ENCODE data around the gene RAD23B.

RAD23B gene

GRCh38 chr9:107299437-107299836, 16.4 kb downstream of the RAD23B start:
- peaks cover 9% of the 10 kb centered on the region for H3K4me1 ChIP-seq (ENCODE audit: control insufficient read depth, insufficient read depth, low read length)
- H3K4me3 ChIP-seq (ENCODE audit: low read depth, low read length): no peak overlapping the region
- H3K27me3 ChIP-seq (ENCODE audit: control insufficient read depth, insufficient read depth, low read length): no peaks in the 10 kb centered on the region
- no peak overlapping the region for H3K9ac ChIP-seq (ENCODE audit: low read depth, low read length)
- H3K36me3 ChIP-seq (ENCODE audit: control insufficient read depth, insufficient read depth, low read length): peaks cover under 1% of the 10 kb centered on the region
- no peaks in the 10 kb centered on the region for H3K9me3 ChIP-seq (ENCODE audit: control insufficient read depth, insufficient read depth, low read length)

DNA sequence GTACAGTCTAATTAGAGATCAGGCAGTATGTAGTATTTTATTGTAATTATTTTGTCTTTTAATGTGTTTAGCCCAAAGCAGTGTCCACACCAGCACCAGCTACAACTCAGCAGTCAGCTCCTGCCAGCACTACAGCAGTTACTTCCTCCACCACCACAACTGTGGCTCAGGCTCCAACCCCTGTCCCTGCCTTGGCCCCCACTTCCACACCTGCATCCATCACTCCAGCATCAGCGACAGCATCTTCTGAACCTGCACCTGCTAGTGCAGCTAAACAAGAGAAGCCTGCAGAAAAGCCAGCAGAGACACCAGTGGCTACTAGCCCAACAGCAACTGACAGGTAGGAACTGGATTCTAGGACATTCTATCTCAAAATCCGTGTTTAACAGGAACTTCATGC, 23.2 kb downstream of the RAD23B start:
- H3K36me3 ChIP-seq (ENCODE audit: control insufficient read depth, insufficient read depth, low read length): peaks cover 16% of the 10 kb centered on the region
- H3K9me3 ChIP-seq (ENCODE audit: control insufficient read depth, insufficient read depth, low read length): no peaks in the 10 kb centered on the region
- no peaks in the 10 kb centered on the region for H3K27me3 ChIP-seq (ENCODE audit: control insufficient read depth, insufficient read depth, low read length)
- H3K9ac ChIP-seq (ENCODE audit: low read depth, low read length): no peak overlapping the region
- no peak overlapping the region for H3K4me3 ChIP-seq (ENCODE audit: low read depth, low read length)
- H3K4me1 ChIP-seq (ENCODE audit: control insufficient read depth, insufficient read depth, low read length): no peaks in the 10 kb centered on the region

DNA sequence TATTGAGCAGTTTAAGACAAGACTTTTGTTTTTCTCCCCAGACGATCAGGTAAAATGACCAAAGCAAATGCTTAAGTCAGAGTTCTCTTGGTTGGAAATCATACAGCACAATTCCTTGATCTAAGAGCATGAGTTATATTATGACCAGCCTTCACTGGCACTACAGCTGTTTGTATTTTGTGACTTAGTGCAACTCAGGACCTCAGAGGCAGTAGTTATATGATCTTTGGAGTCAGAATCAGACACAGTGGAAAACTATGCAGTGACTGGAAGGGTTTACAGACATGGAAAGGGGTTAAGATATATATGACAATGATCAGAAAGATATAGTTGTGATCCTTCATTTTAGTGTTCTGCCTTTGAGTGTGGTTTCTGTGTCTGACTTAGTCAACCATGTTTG, 24.3 kb downstream of the RAD23B start:
- no peaks in the 10 kb centered on the region for H3K9me3 ChIP-seq (ENCODE audit: control insufficient read depth, insufficient read depth, low read length)
- H3K4me3 ChIP-seq (ENCODE audit: low read depth, low read length): no peak overlapping the region
- no peaks in the 10 kb centered on the region for H3K4me1 ChIP-seq (ENCODE audit: control insufficient read depth, insufficient read depth, low read length)
- no peaks in the 10 kb centered on the region for H3K27me3 ChIP-seq (ENCODE audit: control insufficient read depth, insufficient read depth, low read length)
- H3K36me3 ChIP-seq (ENCODE audit: control insufficient read depth, insufficient read depth, low read length): peaks cover 21% of the 10 kb centered on the region
- H3K9ac ChIP-seq (ENCODE audit: low read depth, low read length): no peak overlapping the region

GRCh38 chr9:107308461-107308860, 25.4 kb downstream of the RAD23B start:
- Histone ChIP-seq H3K4me3 (ENCODE audit: low read depth, low read length) (no peak overlapping the region), H3K9ac (ENCODE audit: low read depth, low read length) (no peak overlapping the region), H3K4me1 (ENCODE audit: control insufficient read depth, insufficient read depth, low read length) (no peaks in the 10 kb centered on the region), H3K9me3 (ENCODE audit: control insufficient read depth, insufficient read depth, low read length) (no peaks in the 10 kb centered on the region), H3K27me3 (ENCODE audit: control insufficient read depth, insufficient read depth, low read length) (no peaks in the 10 kb centered on the region), H3K36me3 (ENCODE audit: control insufficient read depth, insufficient read depth, low read length) (peaks cover 21% of the 10 kb centered on the region)

DNA sequence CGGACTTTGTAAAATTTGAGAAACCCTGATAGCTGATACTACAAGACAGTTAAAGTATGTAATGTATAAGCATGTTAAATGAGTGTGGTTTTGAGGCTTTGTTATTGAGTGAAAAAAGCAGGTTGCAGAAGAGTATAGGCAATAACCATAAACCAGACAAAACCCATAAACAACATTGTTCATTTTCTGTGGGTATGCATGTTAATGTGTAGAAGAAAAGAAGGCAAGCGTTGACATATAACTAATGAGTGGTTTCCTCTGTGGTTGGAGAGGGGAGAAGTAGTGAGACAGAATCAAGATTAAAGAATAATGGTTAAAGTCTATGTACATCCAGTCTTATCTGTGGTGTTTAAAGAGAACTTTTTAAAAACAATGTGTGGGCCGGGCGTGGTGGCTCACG, 26.2 kb downstream of the RAD23B start:
- Histone ChIP-seq H3K4me1 (ENCODE audit: control insufficient read depth, insufficient read depth, low read length) (no peaks in the 10 kb centered on the region), H3K36me3 (ENCODE audit: control insufficient read depth, insufficient read depth, low read length) (peaks cover 21% of the 10 kb centered on the region), H3K4me3 (ENCODE audit: low read depth, low read length) (no peak overlapping the region), H3K9me3 (ENCODE audit: control insufficient read depth, insufficient read depth, low read length) (no peaks in the 10 kb centered on the region), H3K27me3 (ENCODE audit: control insufficient read depth, insufficient read depth, low read length) (no peaks in the 10 kb centered on the region), H3K9ac (ENCODE audit: low read depth, low read length) (no peak overlapping the region)

GRCh38 chr9:107312376-107313050, 29.4 kb downstream of the RAD23B start:
- no peak overlapping the region for H3K9ac ChIP-seq (ENCODE audit: low read depth, low read length)
- peaks cover 10% of the 10 kb centered on the region for H3K36me3 ChIP-seq (ENCODE audit: control insufficient read depth, insufficient read depth, low read length)
- no peaks in the 10 kb centered on the region for H3K9me3 ChIP-seq (ENCODE audit: control insufficient read depth, insufficient read depth, low read length)
- no peak overlapping the region for H3K4me3 ChIP-seq (ENCODE audit: low read depth, low read length)
- H3K27me3 ChIP-seq (ENCODE audit: control insufficient read depth, insufficient read depth, low read length): no peaks in the 10 kb centered on the region
- H3K4me1 ChIP-seq (ENCODE audit: control insufficient read depth, insufficient read depth, low read length): no peaks in the 10 kb centered on the region

DNA sequence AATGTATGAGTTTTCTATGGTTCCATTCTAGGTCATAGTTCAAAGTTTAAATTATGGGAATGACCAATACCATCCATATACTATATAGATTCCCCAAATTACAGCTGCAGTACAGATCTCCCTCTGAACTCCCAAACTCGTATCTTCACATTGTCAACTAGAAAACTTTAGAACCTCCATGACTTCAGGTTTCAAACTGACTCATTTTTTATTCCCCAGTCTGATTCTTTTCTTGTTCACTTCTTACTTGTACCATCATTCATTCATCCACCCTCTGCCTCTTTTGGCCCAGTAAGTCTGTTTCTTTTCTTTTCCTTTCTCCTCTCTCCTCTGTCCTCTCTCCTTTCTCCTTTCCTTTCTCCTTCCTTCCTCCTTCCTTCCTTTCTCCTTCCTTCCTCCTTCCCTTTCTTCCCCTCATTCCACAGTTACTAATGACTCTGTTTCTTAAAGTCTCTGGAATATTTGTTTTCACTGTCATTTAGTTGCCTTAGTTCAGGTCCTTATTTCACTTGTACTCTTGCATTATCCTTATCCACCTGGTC, 30.5 kb downstream of the RAD23B start:
- H3K4me1 ChIP-seq (ENCODE audit: control insufficient read depth, insufficient read depth, low read length): no peaks in the 10 kb centered on the region
- no peak overlapping the region for H3K4me3 ChIP-seq (ENCODE audit: low read depth, low read length)
- H3K36me3 ChIP-seq (ENCODE audit: control insufficient read depth, insufficient read depth, low read length): peaks cover 7% of the 10 kb centered on the region
- no peaks in the 10 kb centered on the region for H3K9me3 ChIP-seq (ENCODE audit: control insufficient read depth, insufficient read depth, low read length)
- no peak overlapping the region for H3K9ac ChIP-seq (ENCODE audit: low read depth, low read length)
- no peaks in the 10 kb centered on the region for H3K27me3 ChIP-seq (ENCODE audit: control insufficient read depth, insufficient read depth, low read length)

DNA sequence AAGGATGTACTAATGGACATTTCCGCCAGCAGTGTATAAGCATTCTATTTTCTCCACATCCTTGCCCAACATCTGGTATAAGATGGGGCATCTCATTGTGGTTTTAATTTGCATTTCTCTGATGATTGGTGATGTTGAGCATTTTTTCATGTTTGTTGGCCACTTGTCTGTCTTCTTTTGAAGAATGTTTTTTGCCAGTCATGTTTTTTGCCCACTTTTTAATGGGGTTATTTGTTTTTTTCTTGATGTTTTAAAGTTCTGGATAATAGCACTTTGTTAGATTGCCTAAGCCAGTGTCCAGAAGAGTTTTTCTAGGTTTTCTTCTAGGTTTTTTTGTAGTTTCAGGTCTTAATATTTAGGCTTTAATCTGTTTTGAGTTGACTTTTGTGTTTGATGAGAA, 31.7 kb downstream of the RAD23B start:
- Histone ChIP-seq H3K9ac (ENCODE audit: low read depth, low read length) (no peak overlapping the region), H3K4me3 (ENCODE audit: low read depth, low read length) (no peak overlapping the region), H3K27me3 (ENCODE audit: control insufficient read depth, insufficient read depth, low read length) (no peaks in the 10 kb centered on the region), H3K9me3 (ENCODE audit: control insufficient read depth, insufficient read depth, low read length) (no peaks in the 10 kb centered on the region), H3K4me1 (ENCODE audit: control insufficient read depth, insufficient read depth, low read length) (no peaks in the 10 kb centered on the region), H3K36me3 (ENCODE audit: control insufficient read depth, insufficient read depth, low read length) (peaks cover 4% of the 10 kb centered on the region)

DNA sequence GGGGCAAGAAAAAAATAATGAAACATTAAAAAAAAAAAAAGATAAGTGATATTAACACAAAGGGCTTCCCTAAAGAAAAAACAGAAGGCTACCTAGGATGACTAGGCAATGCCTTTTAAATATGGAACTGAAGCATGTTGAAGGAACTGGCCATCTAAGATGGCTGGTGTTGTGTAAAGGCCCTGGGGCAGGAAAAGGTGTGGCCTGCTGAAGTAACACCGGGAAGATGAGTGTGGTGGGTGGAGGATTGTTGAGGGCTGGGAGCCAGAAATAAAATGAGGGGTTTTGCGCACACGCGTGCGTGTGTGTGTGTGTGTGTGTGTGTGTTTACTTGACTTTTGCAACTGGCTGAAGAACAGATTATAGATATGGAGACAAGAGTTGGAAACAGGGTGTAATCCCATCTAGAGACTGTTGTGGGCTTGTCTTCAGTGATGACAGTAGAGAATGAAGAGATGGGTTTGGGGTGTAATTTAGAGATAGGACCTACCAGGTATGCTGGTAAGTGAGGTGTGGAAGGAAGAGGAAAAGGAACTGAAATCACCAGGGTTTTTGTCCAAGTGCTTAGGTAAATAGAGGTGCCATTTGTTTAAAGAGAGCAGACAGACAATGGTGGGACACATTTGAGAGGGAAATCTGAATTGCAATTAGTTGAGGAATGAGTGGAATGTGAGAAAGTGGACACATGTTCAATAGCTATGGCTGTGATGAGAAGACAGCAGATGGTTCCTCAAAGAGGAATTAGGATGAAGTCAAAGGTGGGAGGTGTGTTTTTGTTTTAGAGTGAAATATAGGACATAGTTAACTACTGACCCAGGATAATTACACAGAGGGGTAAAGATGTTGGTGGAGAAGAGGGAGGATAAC, 33.9 kb downstream of the RAD23B start:
- Histone ChIP-seq H3K36me3 (ENCODE audit: control insufficient read depth, insufficient read depth, low read length) (peaks cover 6% of the 10 kb centered on the region), H3K4me1 (ENCODE audit: control insufficient read depth, insufficient read depth, low read length) (no peaks in the 10 kb centered on the region), H3K27me3 (ENCODE audit: control insufficient read depth, insufficient read depth, low read length) (no peaks in the 10 kb centered on the region), H3K9me3 (ENCODE audit: control insufficient read depth, insufficient read depth, low read length) (no peaks in the 10 kb centered on the region), H3K9ac (ENCODE audit: low read depth, low read length) (no peak overlapping the region), H3K4me3 (ENCODE audit: low read depth, low read length) (no peak overlapping the region)

DNA sequence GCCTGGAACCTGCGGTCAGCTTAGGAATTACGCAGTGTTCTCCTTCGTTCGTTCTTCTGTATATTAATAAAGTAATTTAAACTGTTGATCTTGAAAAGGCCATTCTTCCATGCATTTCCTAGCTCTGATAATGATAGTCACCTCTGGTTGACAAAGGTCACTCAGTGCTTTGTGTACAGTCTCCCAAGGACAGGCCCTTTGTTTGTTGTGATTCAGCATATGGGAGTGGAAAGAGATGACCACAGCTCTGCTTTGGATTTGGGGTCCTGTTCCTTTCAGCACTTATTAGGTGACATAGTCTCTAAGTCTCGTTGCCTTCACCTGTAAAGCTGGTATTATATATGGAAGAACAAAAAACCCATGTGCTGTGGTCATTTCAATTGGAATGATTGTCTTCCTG, 39.6 kb downstream of the RAD23B start:
- Histone ChIP-seq H3K9ac (ENCODE audit: low read depth, low read length) (no peak overlapping the region), H3K4me1 (ENCODE audit: control insufficient read depth, insufficient read depth, low read length) (no peaks in the 10 kb centered on the region), H3K27me3 (ENCODE audit: control insufficient read depth, insufficient read depth, low read length) (no peaks in the 10 kb centered on the region), H3K4me3 (ENCODE audit: low read depth, low read length) (no peak overlapping the region), H3K36me3 (ENCODE audit: control insufficient read depth, insufficient read depth, low read length) (peaks cover 24% of the 10 kb centered on the region), H3K9me3 (ENCODE audit: control insufficient read depth, insufficient read depth, low read length) (no peaks in the 10 kb centered on the region)

DNA sequence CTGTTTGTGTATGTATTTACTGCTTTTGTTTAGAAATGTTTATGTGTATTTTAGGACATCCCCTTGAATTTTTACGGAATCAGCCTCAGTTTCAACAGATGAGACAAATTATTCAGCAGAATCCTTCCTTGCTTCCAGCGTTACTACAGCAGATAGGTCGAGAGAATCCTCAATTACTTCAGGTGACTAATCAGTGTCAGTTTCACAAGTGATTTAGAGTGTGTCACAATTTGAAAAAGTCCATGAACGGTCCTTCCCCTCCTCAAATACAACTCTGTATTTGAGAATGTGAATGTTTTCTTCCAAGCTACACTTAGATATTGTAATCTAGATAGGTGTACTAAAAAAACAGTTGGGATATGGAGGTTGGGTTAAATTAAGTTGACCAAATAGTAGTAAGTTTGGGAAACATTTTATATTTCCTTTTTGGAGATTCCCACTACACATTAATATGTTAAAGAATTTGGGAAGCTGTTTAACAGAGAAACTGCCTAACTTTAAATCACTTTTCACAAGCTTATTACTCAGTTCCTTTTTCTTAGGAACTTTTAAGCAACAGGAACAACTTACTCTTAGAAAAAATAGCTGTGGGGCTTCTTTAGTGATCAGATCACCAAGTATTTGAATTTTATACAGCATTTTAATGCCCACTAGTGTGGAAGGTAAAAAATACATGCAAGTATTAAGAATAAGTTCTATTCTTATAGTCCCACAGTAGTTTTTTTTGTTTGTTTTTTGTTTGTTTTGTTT, 40.9 kb downstream of the RAD23B start:
- H3K36me3 ChIP-seq (ENCODE audit: control insufficient read depth, insufficient read depth, low read length): peaks cover 24% of the 10 kb centered on the region
- no peaks in the 10 kb centered on the region for H3K9me3 ChIP-seq (ENCODE audit: control insufficient read depth, insufficient read depth, low read length)
- no peaks in the 10 kb centered on the region for H3K4me1 ChIP-seq (ENCODE audit: control insufficient read depth, insufficient read depth, low read length)
- no peak overlapping the region for H3K9ac ChIP-seq (ENCODE audit: low read depth, low read length)
- no peaks in the 10 kb centered on the region for H3K27me3 ChIP-seq (ENCODE audit: control insufficient read depth, insufficient read depth, low read length)
- H3K4me3 ChIP-seq (ENCODE audit: low read depth, low read length): no peak overlapping the region
